ENCODE measurements around the gene UPP2. TPM values are rescaled to one million over a fixed set of nuclear protein-coding genes. Genes with fewer than 3 reads are reported as not detected.

Gene UPP2
- total and polyA plus RNA-seq, 9 of the 15 experiments (the other 6 are each of a cell fraction or from before 2014, with no cell fraction given): not detected

GRCh38 chr2:158134055-158134454, 32.4 kb downstream of the UPP2 start:
- DNase-seq (ENCODE audit: extremely low read depth in 1 of 4, low spot score in 3 of 4) (no peak), ATAC-seq (no peak), FAIRE-seq (no peak)
- 1% methylated on average over 4 of the region's 4 CpGs for WGBS (ENCODE audit: insufficient coverage, low coverage, missing lambda C conversion rate)
- H3K36me3 ChIP-seq (ENCODE audit: control insufficient read depth, insufficient read depth, low read length): no peaks in the 10 kb centered on the region
- no peak overlapping the region for H3K4me2 ChIP-seq (ENCODE audit: insufficient read depth, low read length)
- no peak overlapping the region for H2AFZ ChIP-seq (ENCODE audit: low read depth, low read length)
- no peaks in the 10 kb centered on the region for H3K4me1 ChIP-seq (replicated peaks in 1 of 2; ENCODE audit: control insufficient read depth in 2 of 2, insufficient read depth in 2 of 2, low read length in 2 of 2)
- H3K9ac ChIP-seq (ENCODE audit: insufficient read depth in 1 of 2, low read depth in 2 of 2, low read length in 2 of 2): no peak overlapping the region
- H4K20me1 ChIP-seq (replicated peaks; ENCODE audit: control insufficient read depth, insufficient read depth, low read length): no peaks in the 10 kb centered on the region
- H3K79me2 ChIP-seq (ENCODE audit: control insufficient read depth, insufficient read depth, low read length): no peaks in the 10 kb centered on the region
- no peaks in the 10 kb centered on the region for H3K9me3 ChIP-seq (replicated peaks; ENCODE audit: control insufficient read depth, insufficient read depth, low read depth, low read length)
- peaks cover 8 to 12% of the 10 kb centered on the region in 2 experiments; a peak in 4 of 5 replicates for H3K27me3 ChIP-seq (ENCODE audit: control insufficient read depth in 2 of 2, insufficient read depth in 2 of 2, low read length in 2 of 2)
- intact Hi-C loops (cut with micrococcal nuclease) (no loop called here), in situ Hi-C loops (cut with MboI) (no loop called here)
- H3K27ac ChIP-seq (ENCODE audit: extremely low read depth, low read depth, low read length): no peak overlapping the region
- CTCF ChIA-PET (ENCODE audit: low intra/inter-chr PET ratio): no interaction called here
- TF ChIP-seq CHD1 (IDR thresholded peaks at IDR 0.05; ENCODE audit: low read length) (no peak), BRCA1 (IDR thresholded peaks at IDR 0.05) (no peak), BRCA1 (CRISPR knock-in tag; IDR thresholded peaks at IDR 0.05) (no peak), MTA3 (IDR thresholded peaks at IDR 0.05; ENCODE audit: borderline replicate concordance) (no peak), SMARCA4 (IDR thresholded peaks at IDR 0.05) (no peak), ZBED1 (IDR thresholded peaks at IDR 0.05) (no peak), STAT5B (CRISPR knock-in tag; IDR thresholded peaks at IDR 0.05) (no peak)
- H3K9me1 ChIP-seq (ENCODE audit: control insufficient read depth, insufficient read depth, low read length): no peaks in the 10 kb centered on the region
- POLR2A ChIA-PET: no interaction called here
- no peak overlapping the region for H3K4me3 ChIP-seq
- BruUV-seq (replicated peaks): no TSS peak

DNA sequence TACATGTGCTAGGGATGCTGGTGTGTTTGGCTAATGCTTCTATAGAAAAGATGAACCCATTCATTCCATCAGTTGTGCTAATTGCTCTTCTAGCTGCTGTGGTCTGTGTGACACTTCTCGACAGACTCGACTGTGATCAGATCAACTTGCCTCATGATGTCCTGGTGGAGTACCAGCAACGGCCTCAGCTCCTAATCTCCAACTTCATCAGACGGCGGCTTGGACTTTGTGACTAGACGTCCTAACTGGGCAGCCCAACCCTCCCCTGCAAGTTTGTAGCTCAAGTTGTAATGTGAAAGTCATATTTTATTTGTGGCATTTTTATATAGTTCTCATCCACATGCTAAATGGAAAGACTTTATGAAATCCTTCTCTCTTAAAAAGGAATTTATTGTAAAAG, 33.0 kb downstream of the UPP2 start:
- Histone ChIP-seq H2AFZ (ENCODE audit: low read depth, low read length) (no peak overlapping the region), H3K9me1 (ENCODE audit: control insufficient read depth, insufficient read depth, low read length) (no peaks in the 10 kb centered on the region), H3K27me3 (ENCODE audit: control insufficient read depth in 2 of 2, insufficient read depth in 2 of 2, low read length in 2 of 2) (peaks cover 5 to 10% of the 10 kb centered on the region in 2 experiments; a peak in 4 of 5 replicates), H3K9me3 (replicated peaks; ENCODE audit: control insufficient read depth, insufficient read depth, low read depth, low read length) (no peaks in the 10 kb centered on the region), H3K4me1 (replicated peaks in 1 of 2; ENCODE audit: control insufficient read depth in 2 of 2, insufficient read depth in 2 of 2, low read length in 2 of 2) (no peaks in the 10 kb centered on the region), H3K9ac (ENCODE audit: insufficient read depth in 1 of 2, low read depth in 2 of 2, low read length in 2 of 2) (no peak overlapping the region), H3K27ac (ENCODE audit: extremely low read depth, low read depth, low read length) (no peak overlapping the region), H3K4me3 (no peak overlapping the region), H3K79me2 (ENCODE audit: control insufficient read depth, insufficient read depth, low read length) (no peaks in the 10 kb centered on the region), H4K20me1 (replicated peaks; ENCODE audit: control insufficient read depth, insufficient read depth, low read length) (no peaks in the 10 kb centered on the region), H3K4me2 (ENCODE audit: insufficient read depth, low read length) (no peak overlapping the region), H3K36me3 (ENCODE audit: control insufficient read depth, insufficient read depth, low read length) (no peaks in the 10 kb centered on the region)
- DNase-seq (ENCODE audit: extremely low read depth in 1 of 4, low spot score in 3 of 4): no peak
- FAIRE-seq: no peak
- in situ Hi-C loops (cut with MboI): no loop called here
- peak; percentile 26; the same call in 1 of the 3 replicates for ATAC-seq
- no TSS peak for BruUV-seq (replicated peaks)
- intact Hi-C loops (cut with micrococcal nuclease): no loop called here
- TF ChIP-seq ZNF561 (CRISPR knock-in tag; conservative IDR thresholded peaks at IDR 0.05) (no peak), VEZF1 (CRISPR knock-in tag; IDR thresholded peaks at IDR 0.05) (peak; percentile 45; the same call in 1 of the 2 replicates)
- ChIA-PET CTCF (ENCODE audit: low intra/inter-chr PET ratio) (no interaction called here), POLR2A (interaction anchor here (0.8 kb wide), 1 partner anchor 100 kb away, joined by 3 read pairs; no protein-coding TSS in a partner anchor)
- 2% methylated on average over 6 of the region's 6 CpGs for WGBS (ENCODE audit: insufficient coverage, low coverage, missing lambda C conversion rate)

All from K562 (cell line).